NCI-H128 (cell line): ENCODE data around the gene CHP1.
"Not testable (repeated sequence)": the region's sequence is repeated elsewhere in the genome, so short reads cannot be mapped to it uniquely, and the experiment has no call there.

Experiments
- DNase-seq: peaks from one replicate; lab custom pipeline; 2025; ENCODE audit not compliant: unreplicated experiment; lab: John Stamatoyannopoulos, UW

Gene CHP1

DNA sequence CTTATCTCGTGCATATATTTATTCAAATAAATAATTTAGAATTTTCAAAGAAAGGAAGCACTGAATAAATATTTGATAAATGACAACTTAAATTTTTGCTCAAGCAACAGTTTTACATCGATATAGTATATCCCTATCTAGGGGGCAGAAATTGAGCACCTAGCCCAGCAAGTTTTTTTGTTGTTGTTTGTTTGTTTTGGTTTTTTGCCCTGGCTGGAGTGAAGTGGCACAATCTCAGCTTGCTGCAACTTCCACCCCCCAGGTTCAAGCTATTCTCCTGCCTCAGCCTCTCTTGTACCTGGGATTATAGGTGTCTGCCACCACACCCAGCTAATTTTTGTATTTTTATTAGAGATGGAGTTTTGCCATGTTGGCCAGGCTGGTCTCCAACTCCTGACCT lies 58.9 kb downstream of the CHP1 start:
- DNase-seq: no peak

DNA sequence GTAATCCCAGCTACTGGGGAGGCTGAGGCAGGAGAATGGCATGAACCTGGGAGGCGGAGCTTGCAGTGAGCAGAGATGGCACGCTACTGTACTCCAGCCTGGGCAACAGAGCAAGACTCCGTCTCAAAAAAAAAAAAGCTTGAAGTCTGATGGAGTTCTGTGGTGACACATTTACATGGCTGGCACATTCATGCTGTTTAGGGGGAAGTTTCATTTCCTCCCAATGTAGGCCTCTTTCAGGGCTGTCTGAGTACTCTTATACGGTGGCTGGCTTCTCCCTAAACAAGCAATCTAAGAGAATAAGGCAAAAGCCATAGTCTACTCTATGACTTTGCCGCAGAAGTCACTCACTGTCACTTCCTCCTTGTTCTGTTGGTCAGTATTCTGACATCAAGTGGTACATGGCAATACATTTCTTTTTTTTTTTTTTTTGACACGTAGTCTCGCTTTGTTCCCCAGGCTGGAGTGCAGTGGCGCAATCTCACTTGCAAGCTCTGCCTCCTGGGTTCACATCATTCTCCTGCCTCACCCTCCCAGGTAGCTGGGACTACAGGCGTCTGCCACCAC lies 60.1 kb downstream of the CHP1 start:
- no peak for DNase-seq

DNA sequence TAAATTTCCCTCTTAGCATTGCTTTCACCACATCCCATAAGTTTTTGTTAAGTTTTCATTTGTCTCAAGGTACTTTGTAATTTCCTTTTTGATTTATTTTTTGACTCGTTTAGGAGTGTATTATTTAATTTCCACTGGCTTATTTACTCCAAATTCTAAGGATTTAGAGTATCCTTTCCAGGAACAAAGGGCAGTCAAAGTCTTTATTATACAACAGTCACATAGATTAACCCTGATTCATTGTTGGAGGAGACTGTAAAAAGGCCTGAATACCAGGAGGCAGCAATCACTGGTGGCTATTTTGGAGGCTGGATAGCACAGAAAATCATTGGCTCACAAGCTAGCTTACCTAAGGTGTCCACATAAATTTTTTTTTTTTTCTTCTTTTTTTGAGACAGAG lies 61.5 kb downstream of the CHP1 start:
- no peak for DNase-seq

DNA sequence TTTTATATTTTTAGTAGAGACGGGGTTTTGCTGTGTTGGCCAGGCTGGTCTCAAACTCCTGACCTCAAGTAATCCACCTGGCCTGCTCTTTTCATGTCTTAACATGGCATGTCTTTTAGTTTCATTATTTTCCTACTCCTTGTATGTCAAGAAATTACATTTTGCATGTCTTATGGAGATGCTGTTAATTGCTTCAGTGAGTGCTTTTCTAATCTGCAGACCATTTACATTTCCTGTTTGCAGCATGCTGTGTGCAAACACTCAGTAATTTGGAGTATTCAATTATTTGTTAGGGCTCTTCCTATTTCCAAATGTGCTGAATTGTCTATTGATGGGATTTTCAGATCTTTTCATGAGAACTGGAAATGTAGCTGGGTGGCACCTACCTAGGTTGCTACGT lies 70.1 kb downstream of the CHP1 start:
- DNase-seq: not testable (repeated sequence)

DNA sequence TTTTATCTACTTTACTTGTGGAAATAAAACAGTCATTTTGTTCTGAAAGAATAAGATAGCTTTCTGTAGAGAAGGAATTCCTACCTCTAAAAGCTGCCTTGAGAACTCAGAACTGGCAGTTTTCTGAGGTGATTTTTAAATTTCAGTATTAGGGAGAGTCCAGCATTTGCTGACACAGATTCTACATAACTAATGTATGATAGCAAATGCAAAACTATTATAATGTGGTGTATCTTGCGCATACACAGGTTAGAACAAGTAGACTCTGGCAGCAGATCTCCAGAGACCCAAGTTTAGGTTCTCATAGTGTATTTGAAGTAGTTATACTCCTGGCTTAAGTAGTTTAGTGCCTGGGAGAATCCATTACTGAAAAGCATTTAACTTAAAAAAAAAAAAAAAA lies 70.5 kb downstream of the CHP1 start:
- no peak for DNase-seq

DNA sequence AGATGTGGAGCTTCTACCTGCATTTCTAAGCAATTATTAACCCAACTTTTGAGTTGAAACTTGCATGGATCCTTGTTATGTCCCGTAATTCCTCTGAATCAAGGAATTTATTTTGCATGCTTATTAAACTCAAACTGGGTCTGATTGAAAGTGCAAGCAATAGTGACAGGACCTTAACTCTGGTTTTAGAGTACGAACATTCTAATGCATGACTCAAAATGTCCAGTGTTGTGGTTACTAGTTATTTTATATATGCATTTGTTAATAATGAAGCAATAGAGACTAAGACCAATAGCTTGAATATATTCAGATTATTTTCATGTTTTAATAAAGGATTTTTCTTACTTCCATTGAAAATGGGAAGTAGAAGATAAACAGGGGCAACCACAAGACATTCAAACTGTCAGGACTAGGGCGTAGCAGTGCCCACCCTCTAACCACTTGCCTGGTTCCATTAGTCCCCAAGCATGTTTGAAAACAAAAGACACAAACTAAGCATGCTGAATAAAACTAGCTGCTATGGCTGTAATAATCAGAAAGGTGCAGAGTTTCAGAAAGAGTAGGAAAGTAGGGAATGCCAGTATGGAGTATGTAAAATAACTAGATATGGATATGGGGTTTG lies 73.2 kb downstream of the CHP1 start:
- DNase-seq: no peak

DNA sequence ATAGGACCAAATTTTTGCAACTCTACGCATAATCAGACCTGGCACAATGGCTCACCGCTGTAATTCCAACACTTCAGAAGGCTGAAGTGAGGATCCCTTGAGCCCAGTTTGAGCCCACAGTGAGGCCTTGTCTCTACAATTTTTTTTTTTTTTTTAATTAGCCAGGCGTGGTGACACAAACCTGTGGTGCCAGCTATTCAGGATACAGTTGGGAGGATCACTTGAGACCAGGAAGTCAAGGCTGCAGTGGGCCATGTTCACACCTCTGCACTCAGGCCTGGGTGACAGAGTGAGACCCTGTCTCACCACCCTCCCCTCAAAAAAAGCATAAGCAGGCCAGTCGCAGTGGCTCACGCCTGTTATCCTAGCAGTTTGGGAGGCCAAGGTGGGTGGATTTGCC lies 76.6 kb downstream of the CHP1 start:
- no peak for DNase-seq

DNA sequence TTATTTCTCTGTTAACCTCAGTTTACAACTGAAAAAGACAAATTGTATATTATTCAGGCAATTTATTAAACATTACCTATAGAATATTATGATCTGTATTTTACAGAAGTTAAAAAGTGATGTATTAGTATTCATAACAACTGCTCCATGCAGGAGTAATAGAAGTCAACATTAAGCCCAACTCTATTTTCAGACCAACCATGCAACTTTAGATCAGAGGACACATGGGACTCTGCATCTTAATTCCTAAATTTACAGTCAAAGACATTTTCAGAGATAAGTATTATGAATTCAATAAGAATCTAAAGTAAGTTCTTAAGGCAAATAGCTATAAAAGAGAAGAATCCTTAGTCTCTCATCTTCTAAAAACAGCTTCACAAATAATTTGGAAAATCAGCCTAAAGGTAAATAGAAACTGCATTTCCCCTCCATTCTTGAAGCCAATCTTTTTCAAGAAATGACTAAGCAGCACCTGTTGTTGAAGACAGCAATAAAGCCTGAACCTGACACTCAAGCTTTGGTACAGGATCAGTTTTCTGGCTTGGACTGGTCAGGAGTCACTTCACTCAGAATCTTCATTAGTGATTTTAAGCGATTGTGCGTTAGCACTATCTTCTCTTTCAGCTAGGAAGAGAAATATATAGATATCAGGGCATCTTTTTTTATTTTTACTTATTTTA lies 78.3 kb downstream of the CHP1 start:
- no peak for DNase-seq

DNA sequence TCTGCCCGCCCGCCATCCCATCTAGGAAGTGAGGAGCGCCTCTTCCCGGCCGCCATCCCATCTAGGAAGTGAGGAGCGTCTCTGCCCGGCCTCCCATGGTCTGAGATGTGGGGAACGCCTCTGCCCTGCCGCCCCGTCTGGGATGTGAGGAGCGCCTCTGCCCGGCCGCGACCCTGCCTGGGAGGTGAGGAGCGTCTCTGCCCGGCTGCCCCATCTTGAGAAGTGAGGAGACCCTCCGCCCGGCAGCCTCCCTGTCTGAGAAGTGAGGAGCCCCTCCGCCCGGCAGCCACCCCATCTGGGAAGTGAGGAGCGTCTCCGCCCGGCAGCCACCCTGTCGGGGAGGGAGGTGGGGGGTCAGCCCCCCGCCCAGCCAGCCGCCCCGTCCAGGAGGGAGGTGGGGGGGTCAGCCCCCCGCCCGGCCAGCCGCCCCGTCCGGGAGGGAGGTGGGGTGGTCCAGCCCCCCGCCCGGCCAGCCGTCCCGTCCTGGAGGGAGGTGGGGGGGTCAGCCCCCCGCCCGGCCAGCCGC lies 89.8 kb downstream of the CHP1 start:
- DNase-seq: not testable (repeated sequence)

DNA sequence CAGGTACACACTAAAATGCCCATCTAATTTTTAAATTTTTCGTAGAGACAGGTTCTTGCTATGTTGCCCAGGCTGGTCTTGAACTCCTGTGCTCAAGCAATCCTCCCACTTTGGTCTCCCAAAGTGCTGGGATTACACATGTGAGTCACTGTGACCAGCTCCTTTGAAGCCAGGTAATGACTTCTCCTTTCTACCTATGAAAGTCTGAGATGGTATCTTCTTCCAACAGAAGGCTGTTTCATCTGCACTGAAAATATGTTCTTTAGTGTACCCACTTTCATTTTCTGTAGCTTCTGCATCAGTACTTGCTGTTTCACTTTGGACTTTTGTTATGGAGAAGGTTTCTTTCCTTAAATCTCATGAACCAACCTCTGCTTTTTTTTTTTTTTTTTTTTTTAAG lies 92.5 kb downstream of the CHP1 start:
- no peak for DNase-seq

DNA sequence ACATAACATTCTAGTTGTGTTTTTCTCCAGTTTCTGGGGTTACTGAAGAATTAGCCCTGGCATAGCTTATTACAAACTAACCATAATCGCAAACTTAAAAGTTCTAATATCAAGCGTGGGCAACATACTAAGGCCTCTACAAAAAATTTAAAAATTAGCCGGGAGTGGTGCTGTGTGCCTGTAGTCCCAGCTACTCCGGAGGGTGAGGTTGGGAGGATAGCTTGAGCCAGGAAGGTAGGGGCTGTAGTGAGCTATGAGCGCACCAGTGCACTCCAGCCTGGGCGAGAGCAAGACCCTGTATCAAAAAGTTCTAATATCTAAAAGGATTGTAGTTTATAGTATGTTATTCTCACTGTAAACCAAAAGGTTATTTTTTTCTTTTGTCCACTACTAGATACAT lies 100.2 kb downstream of the CHP1 start:
- no peak for DNase-seq
